K562 (cell line): ENCODE results near the gene YPEL3. TPM values are rescaled to one million over a fixed set of nuclear protein-coding genes. Genes with fewer than 3 reads are reported as not detected.
A peak's percentile ranks its signal among the peaks of the same experiment; 100 is the strongest.

Experiments used
- ESRRB ChIP-seq: fragments of 250-450 bp; sonication (Bioruptor Pico); IDR thresholded peaks from 2 replicates; pipeline ENCODE4 v1.5.0; 2020; ENCODE audit warnings: mild to moderate bottlenecking, moderate library complexity, borderline replicate concordance
- FOXP1 ChIP-seq: sonication (generic); formaldehyde crosslinking; IDR thresholded peaks from 2 replicates; pipeline ENCODE4 v1.8.0; 2022; ENCODE audit warnings: mild to moderate bottlenecking, missing genetic modification reagents
- GABPA ChIP-seq: fragments of 200-800 bp; sonication (Bioruptor generic); conservative IDR thresholded peaks from 2 replicates; pipeline ENCODE4 v1.6.1; 2016; ENCODE audit warnings: low read depth, missing genetic modification characterization, missing compliant biosample characterization
- GATA2 ChIP-seq: sonication (generic); formaldehyde crosslinking; IDR thresholded peaks from 2 replicates; pipeline ENCODE4 v1.4.0; 2020; ENCODE audit warnings: mild to moderate bottlenecking, missing genetic modification reagents
- GTF2E2 ChIP-seq: fragments of 200-800 bp; sonication (Bioruptor generic); IDR thresholded peaks from 2 replicates; pipeline ENCODE4 v1.6.1; 2016; ENCODE audit warnings: missing genetic modification characterization, missing compliant biosample characterization
- HMG20A ChIP-seq: fragments of 450-650 bp; formaldehyde crosslinking; conservative IDR thresholded peaks from 2 replicates; pipeline ENCODE4 v1.4.0; 2020; ENCODE audit warnings: mild to moderate bottlenecking, mixed read lengths
- IRF2 ChIP-seq: sonication (generic); formaldehyde crosslinking; IDR thresholded peaks from 2 replicates; pipeline ENCODE4 v1.8.1; 2022; ENCODE audit warnings: mild to moderate bottlenecking, missing genetic modification reagents
- KLF13 ChIP-seq: fragments of 450-650 bp; IDR thresholded peaks from 2 replicates; pipeline ENCODE4 v1.6.1; 2016; ENCODE audit warnings: missing genetic modification characterization, low read depth, mild to moderate bottlenecking, missing compliant biosample characterization, moderate library complexity, borderline replicate concordance
- NRF1 ChIP-seq, 2 experiments: fragments of 450-650 bp; IDR thresholded peaks in 1 of 2; conservative IDR thresholded peaks in 1 of 2; 2 replicates each; pipeline ENCODE4 v1.6.1; 2014; ENCODE audit warnings: mild to moderate bottlenecking in 2 of 2
- PRDM10 ChIP-seq: fragments of 450-650 bp; IDR thresholded peaks from 2 replicates; pipeline ENCODE4 v1.6.1; 2018; ENCODE audit not compliant: partially characterized antibody
- RBM22 ChIP-seq: fragments of 200-400 bp; formaldehyde crosslinking; IDR thresholded peaks from 2 replicates; pipeline ENCODE4 v1.6.1; 2018; ENCODE audit warnings: low read length, low read depth; ENCODE audit not compliant: poor library complexity, severe bottlenecking
- SMAD4 ChIP-seq: fragments of 250-450 bp; sonication (Bioruptor Pico); conservative IDR thresholded peaks from 2 replicates; pipeline ENCODE4 v1.8.0; 2021; ENCODE audit warnings: inconsistent platforms, mild to moderate bottlenecking, moderate library complexity
- TBP ChIP-seq: optimal IDR thresholded peaks from 2 replicates; pipeline ENCODE3; 2011; ENCODE audit warnings: low read depth, low read length, improper control_type of control experiment
- TCF3 ChIP-seq: sonication (generic); formaldehyde crosslinking; IDR thresholded peaks from 2 replicates; pipeline ENCODE4 v1.4.0; 2020; ENCODE audit warnings: mild to moderate bottlenecking, missing genetic modification reagents
- TCF7L2 ChIP-seq: fragments of 150-350 bp; IDR thresholded peaks from 2 replicates; pipeline ENCODE4 v1.6.1; 2016; ENCODE audit warnings: low read depth, mild to moderate bottlenecking, low read length, moderate library complexity
- TEAD1 ChIP-seq, 2 experiments: fragments of 450-650 bp in 1 of 2; sonication (generic) in 1 of 2; formaldehyde crosslinking; IDR thresholded peaks; 2 replicates each; pipeline versions ENCODE4 v1.4.0 to v1.8.0; 2020 to 2022; ENCODE audit warnings: mild to moderate bottlenecking in 2 of 2, missing genetic modification reagents in 1 of 2
- TOE1 ChIP-seq, 2 experiments: fragments of 450-650 bp in 1 of 2; sonication (generic) in 1 of 2; formaldehyde crosslinking in 1 of 2; IDR thresholded peaks; 2 replicates each; pipeline versions ENCODE4 v1.7.1 to v1.8.0; 2016 to 2022; ENCODE audit warnings: borderline replicate concordance in 2 of 2, mild to moderate bottlenecking in 2 of 2, antibody characterized with exemption in 1 of 2, inconsistent platforms in 1 of 2, low read depth in 1 of 2, missing genetic modification reagents in 1 of 2, moderate library complexity in 1 of 2
- TRIM28 ChIP-seq: fragments of 450-650 bp; IDR thresholded peaks from 2 replicates; pipeline ENCODE4 v1.6.1; 2017
- VEZF1 ChIP-seq: fragments of 200-800 bp; sonication (Bioruptor generic); IDR thresholded peaks from 2 replicates; pipeline ENCODE4 v1.6.1; 2017; ENCODE audit warnings: missing genetic modification characterization, missing compliant biosample characterization
- ZEB2 ChIP-seq: fragments of 450-650 bp; IDR thresholded peaks from 2 replicates; pipeline ENCODE4 v1.6.1; 2016
- ZKSCAN3 ChIP-seq: fragments of 250-450 bp; sonication (Bioruptor Pico); IDR thresholded peaks from 2 replicates; pipeline ENCODE4 v1.4.0; 2020
- ZNF140 ChIP-seq: fragments of 250-450 bp; sonication (Bioruptor Pico); IDR thresholded peaks from 2 replicates; pipeline ENCODE4 v1.8.0; 2021; ENCODE audit warnings: moderate library complexity, mild to moderate bottlenecking, inconsistent platforms
- ZNF232 ChIP-seq: sonication (generic); formaldehyde crosslinking; IDR thresholded peaks from 2 replicates; pipeline ENCODE4 v1.8.0; 2022; ENCODE audit warnings: mild to moderate bottlenecking, missing genetic modification reagents
- polyA plus RNA-seq, 8 experiments: library from polyadenylated mRNA; depleted of rRNA in 4 of 8; stranded (reverse) in 5 of 8; unstranded in 3 of 8; fragments of >200 nt; fragmentation: Nextera tagmentation in 2 of 8; fragmentation: Illumina TruSeq in 1 of 8; extraction: Ambion mirVana in 2 of 8; extraction: Trizol in 1 of 8; gene quantifications; 2 replicates each; pipeline versions ENCODE4 v1.2.1 to v1.2.3, GENCODE V29; 2011 to 2014; ENCODE audit warnings: inconsistent platforms in 1 of 8, missing spikeins in 1 of 8
- total RNA-seq, 7 experiments: library from RNA; depleted of rRNA in 6 of 7; stranded (reverse); fragments of >200 nt in 6 of 7; fragmentation: Illumina TruSeq in 2 of 7; extraction: Trizol in 2 of 7; gene quantifications; 2 replicates each; pipeline versions ENCODE4 v1.2.1 to v1.2.3, GENCODE V29; 2011 to 2021; ENCODE audit warnings: low replicate concordance in 1 of 7

Gene YPEL3
- total and polyA plus RNA-seq, 9 of the 15 experiments (the other 6 are each of a cell fraction or from before 2014, with no cell fraction given), result 0.41 to 15.0 (median 2.9) TPM

GRCh38 chr16:30092373-30093010, 3.5 kb downstream of the YPEL3 start (continued):
- TF ChIP-seq TOE1 (IDR thresholded peaks at IDR 0.05; ENCODE audit: borderline replicate concordance), result peak; percentile 85
- no peak for TF ChIP-seq TOE1 (CRISPR knock-in tag; IDR thresholded peaks at IDR 0.05; ENCODE audit: borderline replicate concordance, low read depth)
- 0 out of 2 replicates have a peak, but pooled peaks have one; percentile 51 for TF ChIP-seq HMG20A (CRISPR knock-in tag)
- no peak for TF ChIP-seq ESRRB
- peak; percentile 97 for TF ChIP-seq SMAD4 (CRISPR knock-in tag)
- no peak for TF ChIP-seq TRIM28
- no peak for TF ChIP-seq GATA2
- no peak for TF ChIP-seq IRF2
- TF ChIP-seq ZEB2, result no peak; the same call in 1 of the 2 replicates
- peak; percentile 91 for TF ChIP-seq FOXP1 (CRISPR knock-in tag)
- peak; percentile 57 for TF ChIP-seq PRDM10
- peak; percentile 87 for TF ChIP-seq ZNF140
- TF ChIP-seq TCF7L2, result no peak
- TF ChIP-seq TBP, result peak; percentile 87
- no peak for TF ChIP-seq ZNF232 (CRISPR knock-in tag)
- TF ChIP-seq TEAD1 (CRISPR knock-in tag; IDR thresholded peaks at IDR 0.05), result peak; percentile 74 to 92
- peak; percentile 82 for TF ChIP-seq KLF13
- TF ChIP-seq VEZF1 (CRISPR knock-in tag), result peak; percentile 79
- TF ChIP-seq TCF3, result peak; percentile 47; the same call in 1 of the 2 replicates
- TF ChIP-seq RBM22, result no peak
- TF ChIP-seq GABPA, result peak; percentile 53
- 0 out of 2 replicates have a peak, but pooled peaks have one; percentile 57 for TF ChIP-seq GTF2E2 (tag)
- peak; percentile 69 for TF ChIP-seq ZKSCAN3 (CRISPR knock-in tag)
- TF ChIP-seq NRF1 (conservative IDR thresholded peaks at IDR 0.05 in 1 of 2, IDR thresholded peaks at IDR 0.05 in 1 of 2), result peak; percentile 60 to 66; a peak in 3 of 4 replicates
